Breast epithelium (tissue), 4 donors: ENCODE results near the gene FMNL2. TPM values are rescaled to one million over a fixed set of nuclear protein-coding genes. Genes with fewer than 3 reads are reported as not detected.

Experiments used
- DNase-seq, 2 donors: peaks; one replicate each; pipeline ENCODE4 v3.0.0-alpha.2; 2019; ENCODE audit warnings: low spot score in 2 of 2
- H3K27ac ChIP-seq, 2 donors: fragments of 200-600 bp; sonication (generic) in 1 of 2; one replicate each; pipeline ENCODE4 v1.5.1; 2016 to 2019; ENCODE audit warnings: mild to moderate bottlenecking in 1 of 2
- H3K27me3 ChIP-seq, 2 donors: fragments of 200-600 bp; sonication (generic) in 1 of 2; one replicate each; pipeline versions ENCODE4 v1.5.1 to v1.6.0; 2017 to 2019; ENCODE audit warnings: control low read depth in 1 of 2, mild to moderate bottlenecking in 1 of 2
- H3K36me3 ChIP-seq: fragments of 200-600 bp; one replicate; pipeline ENCODE4 v1.5.1; 2019
- H3K4me1 ChIP-seq, 2 donors: fragments of 200-600 bp; sonication (generic); one replicate each; pipeline ENCODE4 v1.5.1; 2016 to 2019; ENCODE audit warnings: control low read depth in 1 of 2
- H3K4me3 ChIP-seq, 3 donors: fragments of 200-600 bp; sonication (generic); 1 replicate in 2 of 3; 2 replicates in 1 of 3; pipeline ENCODE4 v1.5.1; 2016 to 2019; ENCODE audit warnings: mild to moderate bottlenecking in 3 of 3, moderate library complexity in 2 of 3
- H3K9me3 ChIP-seq, 2 donors: fragments of 200-600 bp; sonication (generic) in 1 of 2; one replicate each; pipeline ENCODE4 v1.5.1; 2016 to 2019; ENCODE audit warnings: control low read depth in 1 of 2
- CTCF ChIP-seq, 3 donors: fragments of 450-650 bp; IDR thresholded peaks; one replicate each; pipeline ENCODE4 v1.5.1; 2016 to 2017; ENCODE audit warnings: antibody characterized with exemption in 3 of 3, mild to moderate bottlenecking in 3 of 3, moderate library complexity in 3 of 3
- POLR2A ChIP-seq: fragments of 450-650 bp; IDR thresholded peaks from one replicate; pipeline ENCODE4 v1.6.1; 2016; ENCODE audit warnings: antibody characterized with exemption, mild to moderate bottlenecking, moderate library complexity
- POLR2AphosphoS5 ChIP-seq, 3 donors: sonication (generic); formaldehyde crosslinking; IDR thresholded peaks; one replicate each; pipeline ENCODE4 v1.6.1; 2017; ENCODE audit warnings: antibody characterized with exemption in 3 of 3
- intact Hi-C: fragments of 100-400 bp; cut with DNase I; formaldehyde crosslinking; loops from one replicate; pipeline ENCODE4 v1.15.1; 2023; ENCODE audit warnings: low total_unique reads
- total RNA-seq, 3 donors: library from RNA; depleted of rRNA; stranded (reverse); fragments of >200 nt; gene quantifications; one replicate each; pipeline ENCODE4 v1.1.0, GENCODE V29; 2016

Gene FMNL2
- total RNA-seq, 3 donors from 2014 or later = 36.1 to 78.1 (median 40.0) TPM

- Histone ChIP-seq H3K4me1 (no peaks in the 10 kb centered on the region), H3K27ac (no peak overlapping the region), H3K36me3 (no peaks in the 10 kb centered on the region), H3K4me3 (no peak overlapping the region), H3K27me3 (no peaks in the 10 kb centered on the region), H3K9me3 (no peaks in the 10 kb centered on the region)
- DNase-seq = no peak
- intact Hi-C loops = no loop called here
- TF ChIP-seq POLR2AphosphoS5 (IDR thresholded peaks at IDR 0.05) (no peak), CTCF (IDR thresholded peaks at IDR 0.05) (no peak), POLR2A (no peak)
Measured at GRCh38 chr2:152562198-152562884, 227.4 kb downstream of the FMNL2 start.

DNA sequence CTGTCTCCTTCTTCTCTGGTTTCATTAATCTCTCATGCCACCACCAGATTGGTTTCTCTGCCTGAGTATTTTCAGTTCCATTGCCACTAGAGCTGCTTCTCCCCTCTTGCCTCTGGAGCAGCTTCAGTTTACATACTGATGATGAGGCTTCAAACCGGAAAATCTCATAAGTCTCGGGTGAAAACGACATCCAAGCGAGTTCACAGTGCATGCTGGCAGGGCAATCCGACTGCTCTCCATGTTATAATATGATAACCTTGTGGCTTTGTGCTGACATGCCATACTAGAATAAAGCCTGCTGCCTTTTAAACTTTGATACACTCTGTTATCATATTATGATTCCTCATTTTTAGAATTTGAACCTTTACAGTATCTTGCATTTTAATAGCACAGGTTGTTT, 228.8 kb downstream of the FMNL2 start:
- Histone ChIP-seq H3K4me3 (no peak overlapping the region), H3K27ac (no peak overlapping the region), H3K36me3 (no peaks in the 10 kb centered on the region), H3K4me1 (no peaks in the 10 kb centered on the region), H3K9me3 (no peaks in the 10 kb centered on the region), H3K27me3 (no peaks in the 10 kb centered on the region)
- TF ChIP-seq CTCF (IDR thresholded peaks at IDR 0.05) (no peak), POLR2A (no peak), POLR2AphosphoS5 (IDR thresholded peaks at IDR 0.05) (no peak)
- DNase-seq = no peak
- intact Hi-C loops = no loop called here

- H3K27me3 ChIP-seq = no peaks in the 10 kb centered on the region
- no peaks in the 10 kb centered on the region for H3K9me3 ChIP-seq
- intact Hi-C loops = no loop called here
- H3K4me1 ChIP-seq = no peaks in the 10 kb centered on the region
- no peak for DNase-seq
- no peak overlapping the region for H3K27ac ChIP-seq
- no peaks in the 10 kb centered on the region for H3K36me3 ChIP-seq
- no peak overlapping the region for H3K4me3 ChIP-seq
- TF ChIP-seq CTCF (IDR thresholded peaks at IDR 0.05) (no peak), POLR2AphosphoS5 (IDR thresholded peaks at IDR 0.05) (no peak), POLR2A (no peak)
Measured at GRCh38 chr2:152564754-152565551, 230.0 kb downstream of the FMNL2 start.

DNA sequence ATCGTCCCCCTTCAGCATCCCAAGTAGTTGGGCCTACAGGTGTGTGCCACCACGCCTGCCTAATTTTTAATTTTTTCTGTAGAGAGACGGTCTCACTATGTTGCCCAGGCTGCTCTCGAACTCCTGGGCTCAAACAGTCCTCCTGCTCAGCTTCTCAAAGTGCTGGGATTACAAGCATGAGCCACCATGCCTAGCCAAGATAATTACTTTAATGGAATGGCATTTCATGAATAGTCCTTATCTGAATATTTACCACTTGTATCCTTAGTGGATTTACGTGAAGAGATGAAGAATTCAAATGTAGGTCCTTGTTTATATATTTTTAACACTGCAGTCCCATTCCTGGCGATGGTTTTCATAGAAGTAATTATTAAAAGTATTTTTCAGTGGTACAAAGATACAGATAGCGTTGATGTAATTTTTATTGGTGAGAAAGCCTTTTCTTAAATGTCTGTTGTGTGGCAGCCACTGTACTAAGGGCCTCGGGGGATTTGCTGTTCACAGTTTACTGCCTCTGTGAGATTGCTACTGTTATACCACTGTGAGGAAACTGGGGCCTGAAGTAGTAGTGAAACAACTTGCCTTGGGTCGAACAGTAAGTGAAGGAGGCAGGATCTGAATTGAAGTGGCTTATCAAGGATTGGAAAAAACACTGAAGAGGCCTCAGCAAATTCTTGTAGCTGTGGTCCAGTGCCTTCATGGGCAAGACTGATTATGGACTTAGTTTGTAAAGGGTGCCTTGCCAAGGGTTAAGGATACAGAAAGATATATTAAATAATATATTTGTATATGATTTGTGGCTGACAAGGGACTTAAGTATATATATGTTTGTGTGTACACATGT, 231.1 kb downstream of the FMNL2 start:
- H3K27ac ChIP-seq = no peak overlapping the region

More for the DNA sequence above, 231.1 kb downstream of the FMNL2 start:
- TF ChIP-seq POLR2AphosphoS5 (IDR thresholded peaks at IDR 0.05) (no peak), POLR2A (no peak), CTCF (IDR thresholded peaks at IDR 0.05) (no peak)
- Histone ChIP-seq H3K4me3 (no peak overlapping the region), H3K9me3 (no peaks in the 10 kb centered on the region), H3K27me3 (no peaks in the 10 kb centered on the region), H3K36me3 (no peaks in the 10 kb centered on the region), H3K4me1 (no peaks in the 10 kb centered on the region)
- intact Hi-C loops = no loop called here
- DNase-seq = no peak
